K562 (cell line): Measurements from ENCODE around the gene C21orf58. TPM values are rescaled to one million over a fixed set of nuclear protein-coding genes. Genes with fewer than 3 reads are reported as not detected.
A peak's percentile ranks its signal among the peaks of the same experiment; 100 is the strongest.

Experiments
- BHLHE40 ChIP-seq: IDR thresholded peaks from 2 replicates; pipeline ENCODE4 v1.6.1; 2011; ENCODE audit warnings: low read length, improper control_type of control experiment
- CBFB ChIP-seq: sonication (generic); formaldehyde crosslinking; IDR thresholded peaks from 2 replicates; pipeline ENCODE4 v1.4.0; 2020; ENCODE audit warnings: mild to moderate bottlenecking, missing genetic modification reagents
- CCAR2 ChIP-seq: fragments of 200-400 bp; formaldehyde crosslinking; IDR thresholded peaks from 2 replicates; pipeline ENCODE4 v1.6.1; 2017; ENCODE audit warnings: mild to moderate bottlenecking, low read depth, low read length
- HCFC1 ChIP-seq: IDR thresholded peaks from 2 replicates; pipeline ENCODE4 v1.6.1; 2012; ENCODE audit warnings: low read depth, low read length, improper control_type of control experiment
- MAZ ChIP-seq, 2 experiments: fragments of 450-650 bp in 1 of 2; sonication (generic) in 1 of 2; formaldehyde crosslinking; IDR thresholded peaks in 1 of 2; conservative IDR thresholded peaks in 1 of 2; 2 replicates each; pipeline versions ENCODE4 v1.4.0 to v1.5.0; 2020; ENCODE audit warnings: mild to moderate bottlenecking in 1 of 2, missing genetic modification reagents in 1 of 2
- MCM2 ChIP-seq: fragments of 450-650 bp; IDR thresholded peaks from 2 replicates; pipeline ENCODE4 v1.6.1; 2017; ENCODE audit warnings: low read depth, mild to moderate bottlenecking
- MCM3 ChIP-seq: fragments of 450-650 bp; IDR thresholded peaks from 2 replicates; pipeline ENCODE4 v1.6.1; 2016
- NFATC3 ChIP-seq: fragments of 450-650 bp; IDR thresholded peaks from 2 replicates; pipeline ENCODE4 v1.6.1; 2017; ENCODE audit warnings: mild to moderate bottlenecking
- NFRKB ChIP-seq: fragments of 450-650 bp; IDR thresholded peaks from 2 replicates; pipeline ENCODE4 v1.6.1; 2016; ENCODE audit warnings: low read depth
- RAD21 ChIP-seq, 2 experiments: fragments of 250-450 bp in 1 of 2; fragments of 450-650 bp in 1 of 2; sonication (Bioruptor Pico) in 1 of 2; formaldehyde crosslinking in 1 of 2; IDR thresholded peaks in 1 of 2; conservative IDR thresholded peaks in 1 of 2; 2 replicates each; pipeline versions ENCODE4 v1.4.0 to v1.8.0; 2020 to 2022; ENCODE audit warnings: mild to moderate bottlenecking in 2 of 2, moderate library complexity in 1 of 2
- RCOR1 ChIP-seq, 2 experiments: IDR thresholded peaks; 2 replicates each; pipeline ENCODE4 v1.6.1; 2012; ENCODE audit warnings: low read depth in 2 of 2, low read length in 2 of 2, borderline replicate concordance in 1 of 2, improper control_type of control experiment in 1 of 2
- SLC30A9 ChIP-seq: fragments of 250-450 bp; sonication (Bioruptor Pico); IDR thresholded peaks from 2 replicates; pipeline ENCODE4 v1.8.0; 2022; ENCODE audit warnings: mild to moderate bottlenecking, moderate library complexity
- TBP ChIP-seq: optimal IDR thresholded peaks from 2 replicates; pipeline ENCODE3; 2011; ENCODE audit warnings: low read depth, low read length, improper control_type of control experiment
- TRIM28 ChIP-seq: fragments of 450-650 bp; IDR thresholded peaks from 2 replicates; pipeline ENCODE4 v1.6.1; 2017
- ZC3H8 ChIP-seq: fragments of 450-650 bp; IDR thresholded peaks from 2 replicates; pipeline ENCODE4 v1.6.1; 2017
- ZKSCAN1 ChIP-seq: fragments of 150-350 bp; IDR thresholded peaks from 2 replicates; pipeline ENCODE4 v1.6.1; 2016; ENCODE audit warnings: low read depth, low read length
- ZNF212 ChIP-seq: fragments of 450-650 bp; formaldehyde crosslinking; IDR thresholded peaks from 2 replicates; pipeline ENCODE4 v1.4.0; 2020; ENCODE audit warnings: mild to moderate bottlenecking
- polyA plus RNA-seq, 8 experiments: library from polyadenylated mRNA; depleted of rRNA in 4 of 8; stranded (reverse) in 5 of 8; unstranded in 3 of 8; fragments of >200 nt; fragmentation: Nextera tagmentation in 2 of 8; fragmentation: Illumina TruSeq in 1 of 8; extraction: Ambion mirVana in 2 of 8; extraction: Trizol in 1 of 8; gene quantifications; 2 replicates each; pipeline versions ENCODE4 v1.2.1 to v1.2.3, GENCODE V29; 2011 to 2014; ENCODE audit warnings: inconsistent platforms in 1 of 8, missing spikeins in 1 of 8
- total RNA-seq, 7 experiments: library from RNA; depleted of rRNA in 6 of 7; stranded (reverse); fragments of >200 nt in 6 of 7; fragmentation: Illumina TruSeq in 2 of 7; extraction: Trizol in 2 of 7; gene quantifications; 2 replicates each; pipeline versions ENCODE4 v1.2.1 to v1.2.3, GENCODE V29; 2011 to 2021; ENCODE audit warnings: low replicate concordance in 1 of 7
- TF ChIP-seq, protein P1 (sequence below), 2 experiments: fragments of 450-650 bp; IDR thresholded peaks; 2 replicates each; pipeline ENCODE4 v1.6.1; 2018; ENCODE audit warnings: mild to moderate bottlenecking in 2 of 2, low read depth in 1 of 2; ENCODE audit not compliant: partially characterized antibody in 2 of 2
- TF ChIP-seq, protein P2 (sequence below), 2 experiments: fragments of 200-800 bp in 1 of 2; sonication (Bioruptor generic) in 1 of 2; sonication (generic) in 1 of 2; formaldehyde crosslinking in 1 of 2; IDR thresholded peaks in 1 of 2; conservative IDR thresholded peaks in 1 of 2; 2 replicates each; pipeline versions ENCODE4 v1.5.0 to v1.6.1; 2016 to 2020; ENCODE audit warnings: missing compliant biosample characterization in 1 of 2, missing genetic modification characterization in 1 of 2, missing genetic modification reagents in 1 of 2
- TF ChIP-seq, protein P3 (sequence below): fragments of 450-650 bp; IDR thresholded peaks from 2 replicates; pipeline ENCODE4 v1.6.1; 2017; ENCODE audit warnings: antibody characterized with exemption, mild to moderate bottlenecking

C21orf58 gene
- total and polyA plus RNA-seq, 9 of the 15 experiments (the other 6 are each of a cell fraction or from before 2014, with no cell fraction given) = 1.2 to 30.5 (median 12.4) TPM

DNA sequence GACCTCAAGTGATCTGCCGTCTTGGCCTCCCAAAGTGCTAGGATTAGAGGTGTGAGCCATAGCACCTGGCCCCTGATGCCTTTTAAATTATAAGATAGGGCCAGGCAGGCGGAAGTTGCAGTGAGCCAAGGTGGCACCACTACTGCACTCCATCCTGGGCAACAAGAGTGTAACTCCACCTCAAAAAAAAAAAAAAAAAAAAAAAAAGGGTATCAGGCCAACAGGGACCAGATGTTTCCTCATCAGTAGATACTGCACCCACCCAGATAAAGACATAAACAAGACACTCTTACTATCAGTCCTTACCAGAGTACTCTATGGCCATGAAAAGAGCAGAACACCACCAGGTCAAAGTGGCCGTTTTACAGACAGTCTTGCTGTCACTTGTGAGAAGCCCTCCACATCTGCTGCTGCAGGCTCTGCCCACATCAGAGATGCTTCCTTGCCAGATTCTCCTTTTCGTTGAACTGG lies 3.3 kb downstream of the C21orf58 start (continued):
- TF ChIP-seq, protein P1, sequence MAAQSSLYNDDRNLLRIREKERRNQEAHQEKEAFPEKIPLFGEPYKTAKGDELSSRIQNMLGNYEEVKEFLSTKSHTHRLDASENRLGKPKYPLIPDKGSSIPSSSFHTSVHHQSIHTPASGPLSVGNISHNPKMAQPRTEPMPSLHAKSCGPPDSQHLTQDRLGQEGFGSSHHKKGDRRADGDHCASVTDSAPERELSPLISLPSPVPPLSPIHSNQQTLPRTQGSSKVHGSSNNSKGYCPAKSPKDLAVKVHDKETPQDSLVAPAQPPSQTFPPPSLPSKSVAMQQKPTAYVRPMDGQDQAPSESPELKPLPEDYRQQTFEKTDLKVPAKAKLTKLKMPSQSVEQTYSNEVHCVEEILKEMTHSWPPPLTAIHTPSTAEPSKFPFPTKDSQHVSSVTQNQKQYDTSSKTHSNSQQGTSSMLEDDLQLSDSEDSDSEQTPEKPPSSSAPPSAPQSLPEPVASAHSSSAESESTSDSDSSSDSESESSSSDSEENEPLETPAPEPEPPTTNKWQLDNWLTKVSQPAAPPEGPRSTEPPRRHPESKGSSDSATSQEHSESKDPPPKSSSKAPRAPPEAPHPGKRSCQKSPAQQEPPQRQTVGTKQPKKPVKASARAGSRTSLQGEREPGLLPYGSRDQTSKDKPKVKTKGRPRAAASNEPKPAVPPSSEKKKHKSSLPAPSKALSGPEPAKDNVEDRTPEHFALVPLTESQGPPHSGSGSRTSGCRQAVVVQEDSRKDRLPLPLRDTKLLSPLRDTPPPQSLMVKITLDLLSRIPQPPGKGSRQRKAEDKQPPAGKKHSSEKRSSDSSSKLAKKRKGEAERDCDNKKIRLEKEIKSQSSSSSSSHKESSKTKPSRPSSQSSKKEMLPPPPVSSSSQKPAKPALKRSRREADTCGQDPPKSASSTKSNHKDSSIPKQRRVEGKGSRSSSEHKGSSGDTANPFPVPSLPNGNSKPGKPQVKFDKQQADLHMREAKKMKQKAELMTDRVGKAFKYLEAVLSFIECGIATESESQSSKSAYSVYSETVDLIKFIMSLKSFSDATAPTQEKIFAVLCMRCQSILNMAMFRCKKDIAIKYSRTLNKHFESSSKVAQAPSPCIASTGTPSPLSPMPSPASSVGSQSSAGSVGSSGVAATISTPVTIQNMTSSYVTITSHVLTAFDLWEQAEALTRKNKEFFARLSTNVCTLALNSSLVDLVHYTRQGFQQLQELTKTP (IDR thresholded peaks at IDR 0.05; ENCODE audit: low read depth in 1 of 2, partially characterized antibody in 2 of 2) = peak in 1 of 2 experiments; percentile 92
- TF ChIP-seq CBFB (no peak), NFRKB (no peak; the same call in 1 of the 2 replicates), TRIM28 (peak; percentile 61), MAZ (CRISPR knock-in tag; conservative IDR thresholded peaks at IDR 0.05 in 1 of 2, IDR thresholded peaks at IDR 0.05 in 1 of 2) (peak in 1 of 2 experiments; percentile 58; a peak in 1 of 4 replicates), MCM2 (no peak), BHLHE40 (peak; percentile 33; the same call in 1 of the 2 replicates), CCAR2 (no peak), TBP (peak; percentile 71), ZC3H8 (peak; percentile 14; the same call in 1 of the 2 replicates), SLC30A9 (CRISPR knock-in tag) (no peak), RCOR1 (IDR thresholded peaks at IDR 0.05; ENCODE audit: borderline replicate concordance in 1 of 2, low read depth in 2 of 2, low read length in 2 of 2) (peak; percentile 78 to 91; a peak in 3 of 4 replicates), ZKSCAN1 (peak; percentile 35; the same call in 1 of the 2 replicates), HCFC1 (0 out of 2 replicates have a peak, but pooled peaks have one; percentile 19), RAD21 (CRISPR knock-in tag; conservative IDR thresholded peaks at IDR 0.05 in 1 of 2, IDR thresholded peaks at IDR 0.05 in 1 of 2) (no peak), NFATC3 (peak; percentile 86; the same call in 1 of the 2 replicates), ZNF212 (CRISPR knock-in tag) (no peak), MCM3 (no peak)
- TF ChIP-seq, protein P2, sequence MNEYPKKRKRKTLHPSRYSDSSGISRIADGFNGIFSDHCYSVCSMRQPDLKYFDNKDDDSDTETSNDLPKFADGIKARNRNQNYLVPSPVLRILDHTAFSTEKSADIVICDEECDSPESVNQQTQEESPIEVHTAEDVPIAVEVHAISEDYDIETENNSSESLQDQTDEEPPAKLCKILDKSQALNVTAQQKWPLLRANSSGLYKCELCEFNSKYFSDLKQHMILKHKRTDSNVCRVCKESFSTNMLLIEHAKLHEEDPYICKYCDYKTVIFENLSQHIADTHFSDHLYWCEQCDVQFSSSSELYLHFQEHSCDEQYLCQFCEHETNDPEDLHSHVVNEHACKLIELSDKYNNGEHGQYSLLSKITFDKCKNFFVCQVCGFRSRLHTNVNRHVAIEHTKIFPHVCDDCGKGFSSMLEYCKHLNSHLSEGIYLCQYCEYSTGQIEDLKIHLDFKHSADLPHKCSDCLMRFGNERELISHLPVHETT (CRISPR knock-in tag; conservative IDR thresholded peaks at IDR 0.05 in 1 of 2, IDR thresholded peaks at IDR 0.05 in 1 of 2) = peak in 1 of 2 experiments; percentile 93; a peak in 2 of 4 replicates
- TF ChIP-seq, protein P3, sequence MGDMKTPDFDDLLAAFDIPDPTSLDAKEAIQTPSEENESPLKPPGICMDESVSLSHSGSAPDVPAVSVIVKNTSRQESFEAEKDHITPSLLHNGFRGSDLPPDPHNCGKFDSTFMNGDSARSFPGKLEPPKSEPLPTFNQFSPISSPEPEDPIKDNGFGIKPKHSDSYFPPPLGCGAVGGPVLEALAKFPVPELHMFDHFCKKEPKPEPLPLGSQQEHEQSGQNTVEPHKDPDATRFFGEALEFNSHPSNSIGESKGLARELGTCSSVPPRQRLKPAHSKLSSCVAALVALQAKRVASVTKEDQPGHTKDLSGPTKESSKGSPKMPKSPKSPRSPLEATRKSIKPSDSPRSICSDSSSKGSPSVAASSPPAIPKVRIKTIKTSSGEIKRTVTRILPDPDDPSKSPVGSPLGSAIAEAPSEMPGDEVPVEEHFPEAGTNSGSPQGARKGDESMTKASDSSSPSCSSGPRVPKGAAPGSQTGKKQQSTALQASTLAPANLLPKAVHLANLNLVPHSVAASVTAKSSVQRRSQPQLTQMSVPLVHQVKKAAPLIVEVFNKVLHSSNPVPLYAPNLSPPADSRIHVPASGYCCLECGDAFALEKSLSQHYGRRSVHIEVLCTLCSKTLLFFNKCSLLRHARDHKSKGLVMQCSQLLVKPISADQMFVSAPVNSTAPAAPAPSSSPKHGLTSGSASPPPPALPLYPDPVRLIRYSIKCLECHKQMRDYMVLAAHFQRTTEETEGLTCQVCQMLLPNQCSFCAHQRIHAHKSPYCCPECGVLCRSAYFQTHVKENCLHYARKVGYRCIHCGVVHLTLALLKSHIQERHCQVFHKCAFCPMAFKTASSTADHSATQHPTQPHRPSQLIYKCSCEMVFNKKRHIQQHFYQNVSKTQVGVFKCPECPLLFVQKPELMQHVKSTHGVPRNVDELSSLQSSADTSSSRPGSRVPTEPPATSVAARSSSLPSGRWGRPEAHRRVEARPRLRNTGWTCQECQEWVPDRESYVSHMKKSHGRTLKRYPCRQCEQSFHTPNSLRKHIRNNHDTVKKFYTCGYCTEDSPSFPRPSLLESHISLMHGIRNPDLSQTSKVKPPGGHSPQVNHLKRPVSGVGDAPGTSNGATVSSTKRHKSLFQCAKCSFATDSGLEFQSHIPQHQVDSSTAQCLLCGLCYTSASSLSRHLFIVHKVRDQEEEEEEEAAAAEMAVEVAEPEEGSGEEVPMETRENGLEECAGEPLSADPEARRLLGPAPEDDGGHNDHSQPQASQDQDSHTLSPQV = peak; percentile 71
